H54 (cell line): Measurements from ENCODE around the gene SPDYE2.
"Not testable (repeated sequence)": the region's sequence is repeated elsewhere in the genome, so short reads cannot be mapped to it uniquely, and the experiment has no call there.

Experiments
- DNase-seq: peaks from one replicate; pipeline ENCODE4 v3.0.0; 2011; ENCODE audit warnings: low spot score, mixed read lengths; ENCODE audit not compliant: insufficient read length
- FAIRE-seq: peaks from 3 replicates; lab custom pipeline; 2011; peaks lifted over from hg19 to GRCh38; lab: Jason Lieb, UNC

The SPDYE2 gene, protein sequence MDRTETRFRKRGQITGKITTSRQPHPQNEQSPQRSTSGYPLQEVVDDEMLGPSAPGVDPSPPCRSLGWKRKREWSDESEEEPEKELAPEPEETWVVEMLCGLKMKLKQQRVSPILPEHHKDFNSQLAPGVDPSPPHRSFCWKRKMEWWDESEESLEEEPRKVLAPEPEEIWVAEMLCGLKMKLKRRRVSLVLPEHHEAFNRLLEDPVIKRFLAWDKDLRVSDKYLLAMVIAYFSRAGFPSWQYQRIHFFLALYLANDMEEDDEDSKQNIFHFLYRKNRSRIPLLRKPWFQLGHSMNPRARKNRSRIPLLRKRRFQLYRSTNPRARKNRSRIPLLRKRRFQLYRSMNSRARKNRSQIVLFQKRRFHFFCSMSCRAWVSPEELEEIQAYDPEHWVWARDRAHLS

DNA sequence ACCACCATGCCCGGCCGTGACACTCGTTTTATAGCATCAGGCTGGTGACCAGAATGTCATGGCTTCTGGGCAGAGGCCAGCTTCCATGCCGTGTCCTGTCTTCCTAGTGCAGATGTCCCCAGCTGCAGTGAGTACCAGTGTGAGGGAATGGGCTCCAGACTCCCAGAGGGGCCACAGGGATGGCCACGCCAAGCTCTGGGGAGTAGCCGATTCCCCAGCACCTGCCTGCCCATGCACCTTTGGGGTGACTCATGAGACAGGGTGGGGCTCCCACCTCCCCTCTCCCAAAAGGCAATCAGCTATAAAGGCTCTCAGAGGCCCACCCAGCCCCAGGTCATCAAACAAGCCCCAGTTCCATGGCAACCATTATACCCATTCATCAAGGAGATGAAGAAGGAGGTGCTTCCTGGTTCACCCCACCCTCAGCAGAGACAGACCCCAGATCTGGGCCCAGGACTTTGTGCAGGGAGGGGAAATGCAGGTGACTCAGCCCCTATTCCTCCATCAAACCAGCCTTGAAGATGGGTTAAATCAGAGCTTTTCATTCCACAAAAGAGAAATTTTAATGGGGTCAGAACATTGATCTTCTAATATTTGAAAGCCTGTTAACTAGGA lies at the start of gene SPDYE2:
TSS of gene SPDYE2 (plus strand) at position 419 of the 615 bp plus-strand sequence. CDS start 2,030 bp downstream, outside the sequence.
- DNase-seq, FAIRE-seq: not testable (repeated sequence)

DNA sequence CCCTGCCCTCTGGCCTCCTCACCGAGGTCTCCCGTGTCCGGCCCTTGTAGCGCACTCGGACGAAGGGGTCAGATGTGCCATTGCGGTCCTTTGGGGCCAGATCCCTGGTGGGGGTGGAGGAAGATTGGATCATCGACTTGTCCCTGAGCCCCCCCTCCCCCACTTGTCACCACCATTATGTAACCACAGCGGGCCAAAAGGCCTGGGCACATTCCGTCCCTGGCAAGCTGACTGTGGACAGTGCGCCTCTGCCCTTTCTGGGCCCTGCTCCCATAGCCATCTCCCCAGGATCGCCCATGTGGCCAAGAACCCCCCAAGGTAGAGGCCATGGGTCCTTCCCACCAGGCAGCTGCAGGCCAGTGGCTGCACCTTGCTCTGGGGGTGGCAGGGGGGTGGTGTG lies 47.9 kb upstream of the SPDYE2 start:
- DNase-seq, FAIRE-seq: not testable (repeated sequence)

DNA sequence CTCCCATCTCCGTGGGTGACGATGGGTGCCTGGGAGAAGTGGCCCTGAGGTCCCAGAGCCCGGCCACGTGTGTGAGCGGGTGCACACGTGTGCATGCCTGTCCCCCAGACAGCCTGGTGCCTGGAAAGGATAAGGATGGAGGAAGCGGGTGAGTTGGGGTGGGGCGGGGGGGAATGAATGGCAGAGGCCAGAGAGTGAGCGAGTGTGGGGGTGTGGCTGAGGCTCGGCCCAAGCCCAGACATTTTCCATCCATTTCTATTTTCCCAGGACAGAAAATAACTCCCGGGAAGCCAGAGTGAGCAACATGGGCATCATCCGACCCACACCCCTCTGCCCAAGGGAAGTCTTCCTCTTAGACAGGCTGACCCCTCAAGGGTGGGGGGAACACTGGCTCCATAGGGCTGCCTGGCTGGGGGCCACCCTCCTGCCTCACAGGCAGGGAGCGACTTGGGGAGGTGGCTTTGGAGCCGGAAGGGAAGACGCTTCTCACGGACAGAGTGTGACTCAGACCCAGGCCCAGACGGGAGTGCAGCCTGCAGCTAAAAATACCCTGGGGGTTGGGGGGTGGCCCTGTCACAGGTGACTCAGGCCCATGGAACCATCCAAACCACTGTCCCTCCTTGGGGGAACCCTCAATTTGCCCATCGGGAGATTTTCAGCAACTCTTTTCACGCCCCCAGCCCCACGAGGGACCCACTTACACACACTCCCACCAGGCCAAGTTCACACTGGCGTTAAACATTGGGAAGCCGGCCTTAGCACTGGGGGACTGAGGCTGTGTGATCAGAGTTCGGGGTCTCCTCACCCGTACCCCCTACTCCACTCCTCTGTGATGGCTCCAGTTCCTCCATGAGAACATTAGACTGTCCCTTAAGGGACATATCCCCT lies 45.5 kb upstream of the SPDYE2 start:
- FAIRE-seq, DNase-seq: not testable (repeated sequence)

DNA sequence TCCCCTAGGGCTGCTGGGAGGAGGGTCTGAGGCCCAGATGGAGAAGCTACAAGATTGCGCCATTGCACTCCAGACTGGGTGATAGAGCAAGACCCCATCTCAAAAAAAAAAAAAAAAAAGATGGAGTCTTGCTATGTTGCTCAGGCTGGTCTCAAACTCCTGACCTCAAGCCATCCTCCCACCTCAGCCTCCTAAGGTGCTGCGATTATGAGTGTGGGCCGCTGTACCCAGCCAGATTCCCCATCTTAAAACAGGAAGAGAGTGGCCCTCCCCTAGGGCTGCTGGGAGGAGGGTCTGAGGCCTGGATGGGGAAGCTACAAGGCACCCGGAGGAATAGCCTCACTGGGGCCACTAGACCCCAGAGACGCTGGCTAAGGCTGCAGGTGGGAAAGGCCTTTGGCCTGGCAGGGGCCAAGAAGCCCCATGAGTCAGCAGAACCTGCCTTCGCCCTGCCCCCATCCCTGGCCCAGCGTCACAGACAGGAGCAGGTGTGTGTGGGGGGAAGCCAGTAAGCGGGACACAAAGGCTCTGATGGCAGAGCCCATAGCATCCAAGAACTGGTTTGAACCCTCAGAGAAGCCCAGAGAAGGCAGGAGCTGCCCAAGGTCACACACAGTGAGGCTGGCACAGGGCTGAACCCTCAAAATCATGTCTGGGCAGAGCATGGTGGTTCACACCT lies 43.5 kb upstream of the SPDYE2 start:
- not testable (repeated sequence) for DNase-seq, FAIRE-seq

DNA sequence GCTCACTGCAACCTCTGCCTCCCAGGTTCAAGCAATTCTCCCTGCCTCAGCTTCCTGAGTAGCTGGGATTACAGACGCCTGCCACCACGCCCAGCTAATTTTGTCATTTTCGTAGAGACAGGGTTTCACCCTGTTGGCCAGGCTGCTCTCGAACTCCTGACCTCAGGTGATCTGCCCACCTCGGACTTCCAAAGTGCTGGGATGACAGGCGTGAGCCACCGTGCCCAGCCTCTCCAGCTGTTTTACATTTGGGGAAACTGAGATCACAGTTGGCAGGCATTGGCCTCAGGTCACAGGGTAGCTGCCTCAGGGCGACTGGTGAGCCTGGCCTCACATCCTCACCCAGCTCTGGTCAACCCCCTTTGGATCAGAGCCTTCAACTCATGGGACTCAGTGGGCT lies 40.5 kb upstream of the SPDYE2 start:
- DNase-seq, FAIRE-seq: not testable (repeated sequence)

DNA sequence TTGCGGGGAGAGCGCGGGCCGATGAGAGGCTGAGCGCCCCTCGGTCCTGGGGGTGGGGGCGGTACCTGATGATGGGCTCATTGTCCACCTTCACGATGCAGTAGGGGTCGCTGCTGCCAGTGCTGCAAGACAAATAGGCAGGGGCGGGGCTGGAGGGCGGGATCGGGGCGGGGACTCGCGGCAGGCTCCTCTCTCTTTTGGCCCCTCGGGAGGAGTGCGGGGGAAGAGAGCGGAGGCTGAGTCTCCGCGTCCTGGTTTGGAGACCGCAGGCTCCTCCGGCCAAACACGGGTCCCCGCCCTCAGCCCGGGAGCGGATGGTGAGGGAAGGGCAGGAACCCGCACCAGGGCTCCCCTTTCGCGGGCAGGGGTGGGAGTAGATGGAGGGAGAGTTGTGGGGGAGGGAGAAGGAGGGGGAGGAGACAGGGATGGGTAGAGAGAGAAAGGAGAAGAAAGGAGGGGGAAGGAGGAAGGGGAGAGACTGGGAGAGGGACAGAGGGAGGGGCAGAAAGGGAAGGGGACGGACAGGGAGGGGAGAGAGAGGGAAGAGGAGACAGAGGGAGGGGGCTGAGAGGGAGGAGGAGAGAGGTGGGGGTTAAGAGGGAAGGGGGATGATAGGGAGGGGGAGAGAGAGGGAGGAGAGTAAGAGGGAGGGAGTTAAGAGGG lies 39.0 kb upstream of the SPDYE2 start:
- not testable (repeated sequence) for DNase-seq, FAIRE-seq

DNA sequence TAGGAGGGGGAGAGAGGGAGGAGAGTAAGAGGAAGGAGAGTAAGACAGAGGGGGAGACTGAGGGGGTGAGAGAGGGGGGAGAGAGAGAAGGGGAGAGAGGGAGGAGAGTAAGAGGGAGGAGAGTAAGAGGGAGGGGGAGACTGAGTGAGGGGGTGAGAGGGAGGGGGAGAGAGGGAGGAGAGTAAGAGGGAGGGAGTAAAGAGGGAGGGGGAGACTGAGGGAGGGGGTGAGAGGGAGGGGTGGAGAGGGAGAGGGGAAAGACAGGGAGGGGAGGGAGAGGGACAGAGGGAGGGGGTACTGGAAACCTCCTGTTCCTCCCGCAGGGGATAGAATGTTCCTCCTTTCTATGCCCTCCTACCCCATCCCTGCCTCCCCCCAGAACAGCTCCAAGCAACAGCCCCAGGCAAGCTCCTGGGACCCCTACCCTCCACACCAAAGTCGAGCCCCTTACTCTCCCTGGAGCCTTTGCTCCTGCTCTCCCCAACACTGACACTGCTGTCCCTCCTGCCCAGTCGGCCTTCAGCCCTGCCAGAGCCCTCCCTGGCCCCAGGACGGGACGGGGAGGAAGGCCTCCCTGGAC lies 38.3 kb upstream of the SPDYE2 start:
- DNase-seq: not testable (repeated sequence)

DNA sequence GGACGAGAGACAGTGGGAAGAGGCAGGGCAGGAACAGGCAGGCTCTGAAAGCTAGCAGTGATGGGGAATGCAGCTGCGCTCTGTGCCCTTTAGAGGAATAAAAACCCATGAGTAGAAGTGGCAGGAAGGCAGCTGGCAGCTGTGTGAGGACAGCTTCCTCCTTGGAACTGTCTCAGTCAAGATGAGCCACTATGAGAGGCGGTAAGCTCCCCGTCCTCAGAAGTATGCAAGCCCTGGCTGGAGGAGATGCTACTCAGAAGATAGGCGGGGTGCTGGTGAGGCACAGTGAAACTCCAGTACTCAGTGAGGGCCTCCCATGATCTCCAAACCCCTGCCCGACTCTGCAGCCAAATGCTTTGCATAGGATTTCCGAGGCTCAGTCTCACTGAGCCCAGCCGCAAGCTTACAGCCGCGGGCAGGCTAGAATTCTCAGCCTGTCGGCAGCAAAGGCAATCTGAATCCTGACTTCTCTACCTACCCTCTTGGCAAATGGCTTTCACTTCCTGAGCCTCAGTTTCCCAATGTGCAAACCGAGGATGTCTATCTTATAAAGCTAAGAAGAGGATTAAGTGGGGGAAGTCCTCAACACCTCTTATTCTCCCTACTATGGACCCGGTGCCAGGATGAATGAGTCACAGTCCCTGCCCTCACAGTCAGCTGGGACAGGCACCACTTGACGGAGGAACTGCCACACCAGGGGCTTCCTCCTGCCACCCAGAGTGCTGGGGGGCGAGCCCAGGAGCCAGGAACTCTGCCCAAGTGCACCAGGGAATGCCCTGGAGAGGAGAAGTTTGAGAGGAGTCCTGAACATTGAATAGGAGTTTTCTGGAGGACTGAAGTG lies 35.9 kb upstream of the SPDYE2 start:
- DNase-seq, FAIRE-seq: not testable (repeated sequence)

More for the DNA sequence above, 38.3 kb upstream of the SPDYE2 start:
- not testable (repeated sequence) for FAIRE-seq

DNA sequence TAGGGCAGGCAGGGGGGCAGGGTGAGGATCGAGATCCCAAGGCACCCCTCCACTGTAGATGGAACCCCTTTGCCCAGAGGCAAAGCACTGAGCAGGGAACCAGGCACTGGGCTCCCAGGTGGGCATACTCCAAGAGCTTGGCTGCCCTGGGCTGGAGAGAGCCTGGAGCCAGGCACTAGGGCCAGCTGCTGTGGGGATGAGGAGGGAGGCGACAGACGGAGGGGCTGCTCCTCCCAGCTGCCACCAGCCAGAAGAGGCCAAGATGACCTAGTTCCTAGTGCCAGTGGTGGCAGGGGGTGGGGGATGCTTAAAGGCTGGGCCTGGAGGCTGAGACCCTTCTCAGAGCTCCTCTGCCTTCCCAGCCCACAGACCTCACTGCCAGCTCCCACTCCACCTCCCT lies 35.1 kb upstream of the SPDYE2 start:
- not testable (repeated sequence) for FAIRE-seq, DNase-seq

DNA sequence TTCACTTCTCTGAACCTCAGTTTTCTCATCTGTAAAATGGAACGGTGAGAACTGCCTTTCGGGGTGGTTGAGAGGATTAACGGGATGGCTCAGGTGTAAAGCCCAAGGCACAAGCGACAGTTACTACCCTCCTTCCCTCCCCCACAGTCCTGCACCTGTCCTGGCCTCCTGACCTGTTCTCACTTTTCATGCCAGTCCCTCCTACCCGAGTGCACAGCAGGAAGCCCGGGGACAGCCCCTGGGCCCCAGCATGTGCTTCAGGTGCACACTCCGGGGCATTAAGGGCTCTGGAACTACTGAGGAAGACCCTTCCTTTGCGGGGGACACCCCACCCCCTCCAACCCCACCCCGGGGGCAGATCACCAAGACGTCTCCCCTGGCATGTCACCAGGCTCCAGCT lies 34.1 kb upstream of the SPDYE2 start:
- DNase-seq, FAIRE-seq: not testable (repeated sequence)

DNA sequence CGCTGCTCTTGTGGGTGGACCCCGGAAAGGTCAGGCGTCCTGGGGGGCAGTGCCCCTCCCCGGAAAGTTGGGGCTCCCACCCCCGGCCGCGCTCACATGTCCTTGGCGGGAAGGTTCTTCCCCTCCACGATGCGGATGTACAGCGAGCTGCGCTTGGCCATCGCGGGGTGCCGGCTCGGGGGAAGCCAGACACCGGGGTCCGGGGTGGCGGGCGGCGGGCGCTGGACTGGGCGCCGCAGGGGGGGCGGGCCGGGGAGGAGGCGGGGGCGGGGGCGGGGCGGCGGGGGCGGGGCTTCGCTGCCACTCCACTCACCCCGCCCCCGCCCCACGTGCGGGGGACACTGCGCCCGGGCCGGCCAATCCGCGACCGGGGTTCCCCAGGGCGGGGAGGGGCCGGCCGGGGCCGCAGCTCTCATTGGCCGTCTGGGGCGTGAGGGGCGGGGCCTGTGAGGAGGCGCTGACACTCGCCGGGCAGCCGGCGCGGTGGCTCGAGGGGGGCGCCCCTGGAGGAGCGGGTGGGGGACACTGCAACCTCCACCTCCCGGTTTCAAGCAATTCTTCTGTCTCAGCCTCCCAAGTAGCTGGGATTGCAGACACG lies 33.4 kb upstream of the SPDYE2 start, which contains the start of gene RASA4B:
TSS of gene RASA4B (minus strand) at position 228 of the 598 bp plus-strand sequence. CDS start at position 161, 67 bp downstream.
- not testable (repeated sequence) for DNase-seq, FAIRE-seq

DNA sequence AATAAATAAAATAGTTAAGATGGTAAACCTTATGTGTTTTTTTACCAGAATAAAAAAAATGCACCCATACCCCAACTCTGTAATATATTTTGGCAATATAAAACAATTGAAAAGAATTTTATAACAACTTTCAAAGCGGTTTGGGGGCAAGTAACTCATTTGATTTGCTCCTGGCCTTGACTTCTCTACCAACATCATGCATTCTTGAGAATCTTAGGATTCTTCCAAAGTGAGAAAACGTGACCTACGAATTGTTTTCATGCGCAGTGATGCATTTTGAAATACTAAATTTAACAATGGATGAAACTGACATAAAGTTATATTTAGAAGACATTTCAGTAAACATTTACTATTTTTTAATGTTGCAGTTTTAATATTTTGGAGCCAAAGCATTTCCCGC lies 30.2 kb upstream of the SPDYE2 start:
- FAIRE-seq, DNase-seq: not testable (repeated sequence)

DNA sequence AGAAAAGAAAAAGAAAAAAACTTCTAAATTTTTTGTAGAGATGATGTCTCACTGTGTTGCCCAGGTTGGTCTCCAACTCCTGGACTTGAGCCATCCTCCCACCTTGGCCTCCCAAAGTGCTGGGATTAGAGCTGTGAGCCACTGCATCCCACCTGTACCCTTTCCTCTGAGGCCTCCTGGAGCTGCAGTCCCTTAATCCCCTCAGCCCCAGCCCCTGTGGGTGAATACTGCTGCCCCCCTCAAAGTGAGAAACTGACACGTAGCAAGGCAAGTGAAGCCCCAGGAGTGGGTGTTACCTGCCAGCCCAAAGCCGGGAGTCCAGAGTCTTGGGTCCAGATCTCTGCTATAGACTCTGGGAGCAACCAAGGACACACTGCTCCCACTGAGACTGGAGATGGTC lies 26.2 kb upstream of the SPDYE2 start:
- DNase-seq, FAIRE-seq: not testable (repeated sequence)

DNA sequence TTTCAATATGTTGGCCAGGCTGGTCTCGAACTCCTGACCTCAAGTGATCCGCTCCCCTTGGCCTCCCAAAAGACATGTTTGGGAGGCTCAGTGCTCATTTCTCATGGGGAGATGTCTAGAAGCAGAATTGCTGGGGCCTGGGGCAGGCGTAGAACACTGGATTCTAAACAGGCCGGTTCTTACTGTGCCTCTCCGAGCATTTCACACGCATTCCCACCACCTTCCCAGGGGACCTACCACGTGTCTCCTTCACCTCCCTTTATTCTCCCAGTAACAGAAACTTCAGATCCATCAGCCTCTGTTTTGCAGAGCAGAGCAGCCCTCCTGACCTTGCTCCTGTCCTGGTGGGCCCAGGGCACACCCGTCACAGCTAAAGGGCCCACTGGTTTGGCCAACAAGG lies 23.8 kb upstream of the SPDYE2 start:
- not testable (repeated sequence) for DNase-seq, FAIRE-seq

DNA sequence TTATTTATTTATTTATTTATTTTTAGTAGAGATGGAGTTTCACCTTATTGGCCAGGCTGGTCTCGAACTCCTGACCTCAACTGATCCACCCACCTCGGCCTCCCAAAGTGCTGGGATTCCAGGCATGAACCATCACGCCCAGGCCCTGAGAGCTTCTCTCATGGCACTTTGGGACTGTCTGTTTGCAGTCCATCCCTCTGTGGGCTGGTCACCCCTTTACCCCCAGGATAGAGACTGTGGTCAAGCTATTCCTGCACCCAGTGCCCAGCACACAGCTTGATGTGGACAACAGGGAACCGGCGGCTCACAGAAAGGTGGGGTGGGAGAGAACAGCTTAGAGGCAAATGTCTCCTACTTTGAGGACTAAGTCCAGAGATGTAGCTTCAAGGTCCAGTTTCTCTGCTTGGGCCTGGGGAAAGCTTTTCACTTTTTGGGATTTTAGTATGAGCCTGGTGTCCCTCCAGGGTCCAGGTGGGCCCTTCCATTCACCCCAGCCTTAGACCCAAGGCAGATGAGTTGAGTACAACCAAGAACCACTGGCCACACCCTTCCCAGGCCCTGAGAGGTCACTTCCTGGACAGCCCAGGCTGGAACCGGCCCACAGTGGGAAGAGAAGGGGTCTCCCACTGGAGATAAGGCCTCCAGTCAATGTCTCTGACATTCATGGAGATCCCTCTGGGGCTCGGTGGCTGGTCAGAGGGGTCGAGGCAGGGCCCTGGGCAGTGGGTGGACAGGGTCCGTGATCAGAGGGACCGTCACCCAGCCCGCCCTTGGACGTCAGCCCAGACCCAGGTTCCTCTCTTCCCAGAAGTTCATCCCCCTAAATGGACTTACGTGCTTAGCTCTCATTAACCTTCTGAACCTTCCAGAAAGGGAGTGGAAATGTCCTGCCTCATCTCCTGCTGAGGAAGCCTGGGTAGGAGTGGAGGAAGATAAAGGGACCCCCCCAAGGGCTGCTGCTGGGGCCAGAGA lies 22.9 kb upstream of the SPDYE2 start:
- not testable (repeated sequence) for DNase-seq, FAIRE-seq

DNA sequence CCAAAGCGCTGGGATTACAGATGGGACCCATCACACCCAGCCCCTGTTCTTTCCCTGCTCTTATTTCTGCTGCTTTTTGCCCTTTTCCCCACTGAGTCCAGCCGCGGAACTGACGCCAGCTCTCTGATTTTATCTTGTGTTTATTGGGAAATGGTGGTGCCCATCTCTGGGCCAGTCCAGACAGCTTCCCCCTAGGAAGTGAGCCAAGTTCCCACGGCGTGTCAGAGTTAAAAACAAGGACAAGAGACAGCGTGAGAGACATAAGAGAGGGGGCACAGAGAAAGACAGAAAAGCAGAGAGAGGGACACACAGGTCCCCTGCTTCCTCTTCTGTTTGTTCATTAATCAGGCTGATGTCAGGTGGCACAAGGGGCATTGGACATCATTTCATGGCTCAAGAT lies 19.4 kb upstream of the SPDYE2 start:
- not testable (repeated sequence) for FAIRE-seq, DNase-seq
